ENCODE data around the gene MT1E.

MT1E gene

GRCh38 chr16:56628486-56629350, 3.1 kb downstream of the MT1E start:
- no peak for DNase-seq

- DNase-seq = no peak
Measured at GRCh38 chr16:56629531-56629930, 4.0 kb downstream of the MT1E start.

GRCh38 chr16:56630134-56630533, 4.6 kb downstream of the MT1E start:
- DNase-seq = no peak

GRCh38 chr16:56631197-56631596, 5.6 kb downstream of the MT1E start:
- DNase-seq = no peak

- no peak for DNase-seq
Measured at GRCh38 chr16:56631832-56632155, 6.2 kb downstream of the MT1E start.

GRCh38 chr16:56632156-56632847, 6.7 kb downstream of the MT1E start, which contains the start of gene MT1M:
Gene MT1M, plus strand, starts transcription at chr16:56632659. Its CDS starts 73 bp downstream, at chr16:56632732.
- no peak for DNase-seq

GRCh38 chr16:56632848-56633365, 7.3 kb downstream of the MT1E start:
- DNase-seq = no peak

GRCh38 chr16:56633535-56633934, 8.0 kb downstream of the MT1E start:
- no peak for DNase-seq

GRCh38 chr16:56634715-56635440, 9.3 kb downstream of the MT1E start:
- DNase-seq = no peak

- DNase-seq = no peak
Measured at GRCh38 chr16:56635441-56635967, 9.9 kb downstream of the MT1E start.

- DNase-seq = no peak
Measured at GRCh38 chr16:56636616-56637413, 11.2 kb downstream of the MT1E start.

- DNase-seq = peak in 1 of 2 donors; percentile 38
Measured at GRCh38 chr16:56637814-56638750, 12.5 kb downstream of the MT1E start, which contains the start of gene MT1A. Gene MT1A, plus strand, starts transcription at chr16:56638666. Its CDS starts 73 bp downstream, at chr16:56638739.

GRCh38 chr16:56639045-56639444, 13.5 kb downstream of the MT1E start:
- DNase-seq = no peak

- DNase-seq = no peak
Measured at GRCh38 chr16:56640076-56640475, 14.5 kb downstream of the MT1E start.

GRCh38 chr16:56641166-56641565, 15.6 kb downstream of the MT1E start:
- no peak for DNase-seq

GRCh38 chr16:56643080-56643778, 17.6 kb downstream of the MT1E start:
- peak; percentile 79 to 81 for DNase-seq

GRCh38 chr16:56643833-56644232, 18.3 kb downstream of the MT1E start:
- DNase-seq = no peak

- no peak for DNase-seq
Measured at GRCh38 chr16:56645311-56645710, 19.7 kb downstream of the MT1E start.

GRCh38 chr16:56645838-56646237, 20.3 kb downstream of the MT1E start:
- no peak for DNase-seq
